PC-3 (cell line): ENCODE results near the gene IL13. TPM values are rescaled to one million over a fixed set of nuclear protein-coding genes. Genes with fewer than 3 reads are reported as not detected.

ENCODE experiments used
- ATAC-seq: fragments of 200-7000 bp; cut with Tn5 transposase; 2 replicates; pipeline ENCODE4 v1.9.1; 2020; ENCODE audit warnings: mild to moderate bottlenecking, moderate library complexity
- BruUV-seq: library from RNA; stranded (reverse); fragments of 400-500 nt; replicated peaks from 2 replicates; lab custom pipeline; 2021; lab: Mats Ljungman, UMichigan
- CTCF ChIA-PET: fragments of 300-600 bp; sonication (Branson Sonifier 250); formaldehyde crosslinking; loops from one replicate; lab custom pipeline; 2022; ENCODE audit warnings: antibody characterized with exemption; lab: Charles Lee
- POLR2A ChIA-PET: fragments of 300-600 bp; sonication (Branson Sonifier 250); formaldehyde crosslinking; loops from one replicate; lab custom pipeline; 2022; ENCODE audit warnings: antibody characterized with exemption; ENCODE audit not compliant: unreplicated experiment; lab: Charles Lee
- DNase-seq: peaks from one replicate; pipeline ENCODE4 v3.0.0-alpha.2; 2015
- H2AFZ ChIP-seq: fragments of 300-600 bp; sonication (generic); 2 replicates; pipeline ENCODE4 v1.6.0; 2016; ENCODE audit warnings: antibody characterized with exemption, low read length
- H3F3A ChIP-seq: fragments of 300-600 bp; sonication (generic); one replicate; pipeline ENCODE4 v1.6.0; 2017; ENCODE audit warnings: antibody characterized with exemption, low read length, control low read depth, mild to moderate bottlenecking; ENCODE audit not compliant: unreplicated experiment
- H3K27ac ChIP-seq: fragments of 300-600 bp; sonication (generic); 2 replicates; pipeline ENCODE4 v1.5.1; 2016; ENCODE audit warnings: mild to moderate bottlenecking, low read length
- H3K27me3 ChIP-seq: fragments of 300-600 bp; sonication (generic); 2 replicates; pipeline ENCODE4 v1.6.1; 2016; ENCODE audit warnings: low read length, mixed read lengths
- H3K36me3 ChIP-seq: fragments of 300-600 bp; sonication (generic); 2 replicates; pipeline ENCODE4 v1.6.1; 2016; ENCODE audit warnings: low read depth, mixed run types, low read length, mixed read lengths
- H3K4me1 ChIP-seq: fragments of 300-600 bp; sonication (generic); 2 replicates; pipeline ENCODE4 v1.5.1; 2016; ENCODE audit warnings: low read length; ENCODE audit not compliant: insufficient read depth
- H3K4me2 ChIP-seq: fragments of 300-600 bp; sonication (generic); 2 replicates; pipeline ENCODE4 v1.6.0; 2016; ENCODE audit warnings: low read length
- H3K4me3 ChIP-seq: fragments of 300-600 bp; sonication (generic); 2 replicates; pipeline ENCODE4 v1.5.1; 2016; ENCODE audit warnings: mild to moderate bottlenecking, low read length, mixed read lengths
- H3K79me2 ChIP-seq: fragments of 300-600 bp; sonication (generic); 2 replicates; pipeline ENCODE4 v1.6.1; 2017; ENCODE audit warnings: low read length, mixed read lengths
- H3K9ac ChIP-seq: fragments of 300-600 bp; sonication (generic); 2 replicates; pipeline ENCODE4 v1.6.0; 2016; ENCODE audit warnings: mild to moderate bottlenecking, low read length
- H3K9me2 ChIP-seq: fragments of 300-600 bp; sonication (generic); replicated peaks from 2 replicates; pipeline ENCODE4 v1.6.1; 2016; ENCODE audit warnings: mixed run types, low read length, mixed read lengths
- H3K9me3 ChIP-seq: fragments of 300-600 bp; sonication (generic); 2 replicates; pipeline ENCODE4 v1.6.1; 2016; ENCODE audit warnings: low read length, mixed read lengths
- H4K20me1 ChIP-seq: fragments of 300-600 bp; sonication (generic); 2 replicates; pipeline ENCODE4 v1.6.1; 2016; ENCODE audit warnings: low read length, mixed read lengths
- EZH2 ChIP-seq: fragments of 300-600 bp; sonication (generic); IDR thresholded peaks from one replicate; pipeline ENCODE4 v1.6.1; 2017; ENCODE audit warnings: antibody characterized with exemption, mild to moderate bottlenecking, low read length; ENCODE audit not compliant: unreplicated experiment
- EZH2phosphoT487 ChIP-seq: fragments of 300-600 bp; sonication (generic); IDR thresholded peaks from 2 replicates; pipeline ENCODE4 v1.6.1; 2018; ENCODE audit warnings: mild to moderate bottlenecking, antibody characterized with exemption, low read length, borderline replicate concordance
- intact Hi-C: fragments of 100-400 bp; cut with micrococcal nuclease; formaldehyde crosslinking; loops from 2 replicates; pipeline ENCODE4 v1.9.0; 2023
- total RNA-seq: library from RNA; depleted of rRNA; stranded (reverse); fragments of >200 nt; gene quantifications from 2 replicates; pipeline ENCODE4 v1.2.3, GENCODE V29; 2014
- TF ChIP-seq, protein P1 (sequence below): fragments of 300-600 bp; sonication (generic); conservative IDR thresholded peaks from 2 replicates; pipeline ENCODE4 v1.5.1; 2017; ENCODE audit warnings: antibody characterized with exemption, low read depth, mild to moderate bottlenecking, low read length

Gene IL13
- total RNA-seq, 1 experiment from 2014 or later: not detected

DNA sequence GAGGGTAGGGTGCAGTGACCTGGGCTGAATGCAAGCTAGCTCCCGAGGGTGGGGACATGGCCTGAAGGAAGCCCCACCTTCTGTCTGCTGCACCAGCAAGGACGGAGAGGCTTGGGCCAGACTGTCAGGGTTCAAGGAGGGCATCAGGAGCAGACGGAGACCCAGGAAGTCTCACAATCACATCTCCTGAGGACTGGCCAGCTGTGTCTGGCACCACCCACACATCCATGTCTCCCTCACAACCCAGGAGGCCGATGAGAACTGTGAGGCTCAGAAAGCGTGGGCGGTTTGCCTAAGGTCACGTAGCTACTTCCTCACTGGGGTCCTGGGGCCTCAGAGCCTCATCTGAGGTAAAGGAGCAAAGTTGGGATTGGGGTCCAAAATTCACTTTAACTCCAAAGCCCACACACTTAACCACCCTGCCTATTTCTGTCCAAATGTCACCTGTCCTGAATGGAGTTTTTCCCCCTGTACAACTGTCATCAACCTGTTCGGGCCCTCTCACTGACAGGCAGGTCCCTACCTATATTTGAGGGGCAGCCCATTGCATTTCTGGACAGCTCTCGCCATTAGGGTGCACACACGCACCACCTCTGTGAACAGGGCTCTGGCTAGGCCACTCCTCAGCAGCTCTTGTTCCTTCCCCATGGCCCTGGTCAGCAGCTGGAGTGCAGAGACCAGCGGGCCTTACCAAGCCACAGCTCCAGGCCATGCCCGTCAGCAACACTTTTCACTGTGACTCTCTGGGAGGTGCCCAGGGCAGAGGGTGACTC is 3.4 kb downstream of the IL13 start:
- Histone ChIP-seq H3K4me2 (no peak overlapping the region), H3K9ac (no peak overlapping the region), H3F3A (no peaks in the 10 kb centered on the region), H3K9me3 (no peaks in the 10 kb centered on the region), H3K27ac (no peak overlapping the region), H3K9me2 (no peaks in the 10 kb centered on the region), H3K27me3 (no peaks in the 10 kb centered on the region), H3K79me2 (no peaks in the 10 kb centered on the region), H2AFZ (no peak overlapping the region), H3K4me3 (no peak overlapping the region), H3K36me3 (no peaks in the 10 kb centered on the region), H4K20me1 (no peaks in the 10 kb centered on the region), H3K4me1 (no peaks in the 10 kb centered on the region)
- no TSS peak for BruUV-seq
- ATAC-seq (no peak), DNase-seq (no peak)
- no peak for TF ChIP-seq EZH2
- TF ChIP-seq, protein P1, sequence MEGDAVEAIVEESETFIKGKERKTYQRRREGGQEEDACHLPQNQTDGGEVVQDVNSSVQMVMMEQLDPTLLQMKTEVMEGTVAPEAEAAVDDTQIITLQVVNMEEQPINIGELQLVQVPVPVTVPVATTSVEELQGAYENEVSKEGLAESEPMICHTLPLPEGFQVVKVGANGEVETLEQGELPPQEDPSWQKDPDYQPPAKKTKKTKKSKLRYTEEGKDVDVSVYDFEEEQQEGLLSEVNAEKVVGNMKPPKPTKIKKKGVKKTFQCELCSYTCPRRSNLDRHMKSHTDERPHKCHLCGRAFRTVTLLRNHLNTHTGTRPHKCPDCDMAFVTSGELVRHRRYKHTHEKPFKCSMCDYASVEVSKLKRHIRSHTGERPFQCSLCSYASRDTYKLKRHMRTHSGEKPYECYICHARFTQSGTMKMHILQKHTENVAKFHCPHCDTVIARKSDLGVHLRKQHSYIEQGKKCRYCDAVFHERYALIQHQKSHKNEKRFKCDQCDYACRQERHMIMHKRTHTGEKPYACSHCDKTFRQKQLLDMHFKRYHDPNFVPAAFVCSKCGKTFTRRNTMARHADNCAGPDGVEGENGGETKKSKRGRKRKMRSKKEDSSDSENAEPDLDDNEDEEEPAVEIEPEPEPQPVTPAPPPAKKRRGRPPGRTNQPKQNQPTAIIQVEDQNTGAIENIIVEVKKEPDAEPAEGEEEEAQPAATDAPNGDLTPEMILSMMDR: no peak
- no peak for TF ChIP-seq EZH2phosphoT487
- POLR2A ChIA-PET: no interaction called here
- CTCF ChIA-PET: no interaction called here
- intact Hi-C loops: no loop called here

DNA sequence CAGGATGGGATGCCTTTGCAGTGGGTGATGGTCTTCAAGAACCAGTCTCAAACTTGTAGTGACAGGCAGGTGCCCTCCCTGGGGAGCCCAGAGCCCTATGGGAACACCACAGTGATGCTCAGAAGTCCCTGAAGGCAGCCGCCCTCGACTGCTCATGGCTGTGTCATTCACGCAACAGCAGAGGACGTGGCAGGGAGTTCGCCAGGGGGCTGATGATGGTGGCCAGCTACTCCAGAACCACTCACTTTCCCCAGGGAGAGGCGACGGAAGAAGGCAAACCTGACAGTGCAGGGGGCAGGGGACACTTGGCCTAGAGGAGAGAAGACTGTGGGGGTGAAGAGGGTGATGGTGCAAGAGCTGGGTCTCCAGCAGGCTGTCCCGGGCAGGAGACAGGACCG is 4.0 kb downstream of the IL13 start:
- Histone ChIP-seq H3K36me3 (no peaks in the 10 kb centered on the region), H3K4me3 (no peak overlapping the region), H3K27me3 (no peaks in the 10 kb centered on the region), H3K9ac (no peak overlapping the region), H3K9me3 (no peaks in the 10 kb centered on the region), H3K79me2 (no peaks in the 10 kb centered on the region), H3F3A (no peaks in the 10 kb centered on the region), H2AFZ (no peak overlapping the region), H3K9me2 (no peaks in the 10 kb centered on the region), H4K20me1 (no peaks in the 10 kb centered on the region), H3K4me2 (no peak overlapping the region), H3K27ac (no peak overlapping the region), H3K4me1 (no peaks in the 10 kb centered on the region)
- ATAC-seq (no peak), DNase-seq (no peak)
- ChIA-PET CTCF (no interaction called here), POLR2A (no interaction called here)
- intact Hi-C loops: no loop called here
- no TSS peak for BruUV-seq
- TF ChIP-seq EZH2phosphoT487 (no peak), EZH2 (no peak)
- TF ChIP-seq, protein P1: no peak
